Measurements from ENCODE around the gene REV3L. TPM values are rescaled to one million over a fixed set of nuclear protein-coding genes. Genes with fewer than 3 reads are reported as not detected.

The REV3L gene
- total and polyA plus RNA-seq, 7 experiments from 2014 or later, result 8.6 to 31.8 (median 19.9) TPM

DNA sequence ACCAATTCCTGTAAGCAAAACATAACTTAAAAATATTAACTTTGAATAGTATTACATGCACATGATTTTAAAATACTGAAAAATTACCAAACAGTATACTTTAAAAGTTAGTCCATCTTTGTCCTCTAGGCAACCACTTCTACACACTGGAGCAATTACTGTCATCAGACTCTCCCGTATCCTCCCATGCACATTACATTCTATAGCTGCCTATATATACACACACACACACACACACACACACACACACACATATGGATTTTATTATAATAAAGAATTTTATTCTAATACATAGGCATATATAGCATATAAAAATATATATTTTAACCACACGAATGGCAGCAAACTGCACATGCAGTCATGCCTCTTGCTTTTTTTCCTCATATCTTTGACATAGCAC, 8.2 kb downstream of the REV3L start:
- no peak overlapping the region for H3K27ac Mint-ChIP-seq

DNA sequence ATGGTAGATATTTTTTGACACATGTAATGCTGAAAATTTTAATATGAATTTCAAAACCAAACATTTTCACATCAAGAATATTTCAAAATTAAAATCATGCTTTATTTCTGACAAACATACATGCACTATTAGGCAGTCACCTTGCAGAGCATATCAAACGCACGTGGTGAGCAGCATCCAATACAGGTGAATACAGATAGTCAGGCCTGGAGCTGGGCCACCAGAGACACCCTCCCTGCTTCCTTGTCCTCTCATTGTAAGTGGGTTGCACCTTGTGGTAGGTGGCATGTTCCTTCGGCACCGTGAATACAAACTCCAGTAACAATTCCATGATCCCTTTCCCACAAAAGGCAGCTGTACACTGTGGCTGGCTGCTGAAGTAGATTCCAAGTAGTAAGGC, 8.9 kb downstream of the REV3L start:
- intact Hi-C loops (cut with micrococcal nuclease), result loop anchor here in 1 of 2 donors (5.0 kb wide), 1 partner anchor 57 kb away; no protein-coding TSS in a partner anchor
- DNase-seq, result no peak
- Histone ChIP-seq H3K27me3 (ENCODE audit: control insufficient read depth in 2 of 2, insufficient read depth in 2 of 2, low read length in 2 of 2) (no peaks in the 10 kb centered on the region), H3K9me3 (ENCODE audit: control insufficient read depth in 2 of 3, low read length in 3 of 3) (no peaks in the 10 kb centered on the region), H3K27ac (ENCODE audit: low read depth, low read length) (no peak overlapping the region), H3K4me3 (ENCODE audit: low read length) (no peak overlapping the region), H3K36me3 (ENCODE audit: control insufficient read depth in 2 of 3, insufficient read depth in 3 of 3, low read length in 3 of 3) (no peaks in the 10 kb centered on the region), H3K4me1 (ENCODE audit: control insufficient read depth in 2 of 2, insufficient read depth in 2 of 2, low read length in 2 of 2) (peaks cover 4 to 9% of the 10 kb centered on the region in 2 donors)
- Mint-ChIP-seq H3K36me3 (peaks cover 0 to 7% (median 0%) of the 10 kb centered on the region in 5 donors), H3K27me3 (no peaks in the 10 kb centered on the region), H3K4me3 (no peak overlapping the region), H3K4me1 (peaks cover 18 to 57% (median 48%) of the 10 kb centered on the region in 7 donors), H3K9me3 (no peaks in the 10 kb centered on the region), H3K27ac (no peak overlapping the region)
- no peak for ATAC-seq
- ChIA-PET CTCF (no interaction called here), POLR2A (no interaction called here)

More for the DNA sequence above, 8.2 kb downstream of the REV3L start:
- POLR2A ChIA-PET, result no interaction called here
- Mint-ChIP-seq H3K27me3 (no peaks in the 10 kb centered on the region), H3K36me3 (peaks cover 0 to 5% (median 0%) of the 10 kb centered on the region in 5 donors), H3K9me3 (no peaks in the 10 kb centered on the region), H3K4me3 (no peak overlapping the region), H3K4me1 (peaks cover 18 to 60% (median 48%) of the 10 kb centered on the region in 7 donors)
- Histone ChIP-seq H3K36me3 (ENCODE audit: control insufficient read depth in 2 of 3, insufficient read depth in 3 of 3, low read length in 3 of 3) (no peaks in the 10 kb centered on the region), H3K4me1 (ENCODE audit: control insufficient read depth in 2 of 2, insufficient read depth in 2 of 2, low read length in 2 of 2) (peaks cover 4 to 9% of the 10 kb centered on the region in 2 donors), H3K27me3 (ENCODE audit: control insufficient read depth in 2 of 2, insufficient read depth in 2 of 2, low read length in 2 of 2) (no peaks in the 10 kb centered on the region), H3K27ac (ENCODE audit: low read depth, low read length) (no peak overlapping the region), H3K4me3 (ENCODE audit: low read length) (no peak overlapping the region), H3K9me3 (ENCODE audit: control insufficient read depth in 2 of 3, low read length in 3 of 3) (no peaks in the 10 kb centered on the region)
- DNase-seq, result no peak
- ATAC-seq, result no peak
- CTCF ChIA-PET, result no interaction called here
- intact Hi-C loops (cut with micrococcal nuclease), result loop anchor here (5.0 kb wide), 3 partner anchors 57 to 82 kb away; no protein-coding TSS in a partner anchor

DNA sequence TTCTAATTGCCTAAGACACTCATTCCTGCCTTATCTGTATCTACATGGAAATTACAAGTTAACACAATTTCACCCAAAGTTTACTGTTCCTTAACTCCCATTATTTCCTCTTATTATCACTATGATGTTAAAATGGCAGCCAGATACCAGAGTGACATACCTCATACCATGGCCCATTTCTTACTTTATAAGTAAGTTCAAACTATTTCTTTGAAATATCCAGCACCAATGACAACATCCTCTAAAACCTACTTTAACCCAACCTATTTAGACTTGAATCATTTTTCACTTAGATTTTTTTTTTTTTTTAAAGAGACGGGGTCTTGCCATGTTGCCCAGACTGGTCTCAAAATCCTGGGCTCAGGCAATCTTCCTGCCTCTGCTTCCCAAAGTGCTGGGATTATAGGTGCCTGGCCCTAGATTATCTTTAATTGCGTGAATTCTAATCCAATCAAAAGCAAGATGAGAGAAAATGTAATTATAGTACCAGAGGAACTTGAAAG, 10.0 kb downstream of the REV3L start:
- intact Hi-C loops (cut with micrococcal nuclease), result loop anchor here in 1 of 2 donors (5.0 kb wide), 1 partner anchor 56 kb away; no protein-coding TSS in a partner anchor
- H3K27ac ChIP-seq (ENCODE audit: low read depth, low read length), result no peak overlapping the region
- ChIA-PET CTCF (no interaction called here), POLR2A (interaction anchor here (0.6 kb wide), 1 partner anchor 114 kb away, joined by 3 read pairs; no protein-coding TSS in a partner anchor)
- Mint-ChIP-seq H3K4me1 (peaks cover 15 to 55% (median 47%) of the 10 kb centered on the region in 7 donors), H3K36me3 (peaks cover 0 to 13% (median 0%) of the 10 kb centered on the region in 5 donors), H3K27ac (no peak overlapping the region), H3K9me3 (no peaks in the 10 kb centered on the region), H3K4me3 (peak overlapping the region in 1 of 10 donors; percentile 4), H3K27me3 (no peaks in the 10 kb centered on the region)
- H3K27me3 ChIP-seq (ENCODE audit: control insufficient read depth in 2 of 2, insufficient read depth in 2 of 2, low read length in 2 of 2), result no peaks in the 10 kb centered on the region
- H3K4me3 ChIP-seq (ENCODE audit: low read length), result no peak overlapping the region
- DNase-seq (no peak), ATAC-seq (no peak)
- H3K9me3 ChIP-seq (ENCODE audit: control insufficient read depth in 2 of 3, low read length in 3 of 3), result no peaks in the 10 kb centered on the region
- H3K36me3 ChIP-seq (ENCODE audit: control insufficient read depth in 2 of 3, insufficient read depth in 3 of 3, low read length in 3 of 3), result no peaks in the 10 kb centered on the region
- peaks cover 0 to 6% of the 10 kb centered on the region in 2 donors for H3K4me1 ChIP-seq (ENCODE audit: control insufficient read depth in 2 of 2, insufficient read depth in 2 of 2, low read length in 2 of 2)

DNA sequence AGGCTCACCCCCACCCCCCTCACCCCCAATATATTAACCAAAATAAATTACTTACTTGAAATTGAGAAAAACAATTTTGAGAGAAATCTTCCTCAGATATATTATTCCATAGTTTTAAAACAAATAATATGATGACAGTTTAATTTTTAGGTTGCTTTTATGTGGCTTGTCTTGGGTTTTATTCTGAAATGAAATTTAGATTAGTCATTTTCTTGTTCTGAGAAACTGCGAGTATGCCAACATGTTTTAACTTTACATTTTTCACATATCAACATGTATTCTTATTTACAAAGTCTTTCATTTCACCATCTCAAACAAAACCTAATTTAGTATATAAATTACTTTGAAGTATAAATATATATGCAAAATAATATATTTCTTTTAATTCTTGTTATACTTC, 11.1 kb downstream of the REV3L start:
- Mint-ChIP-seq H3K4me1 (peaks cover 10 to 51% (median 39%) of the 10 kb centered on the region in 7 donors), H3K4me3 (no peak overlapping the region), H3K36me3 (peaks cover 0 to 13% (median 4%) of the 10 kb centered on the region in 5 donors), H3K27ac (peak overlapping the region in 1 of 9 donors; percentile 34), H3K27me3 (no peaks in the 10 kb centered on the region), H3K9me3 (no peaks in the 10 kb centered on the region)
- H3K36me3 ChIP-seq (ENCODE audit: control insufficient read depth in 2 of 3, insufficient read depth in 3 of 3, low read length in 3 of 3), result no peaks in the 10 kb centered on the region
- ChIA-PET POLR2A (no interaction called here), CTCF (no interaction called here)
- DNase-seq (no peak), ATAC-seq (no peak)
- H3K27me3 ChIP-seq (ENCODE audit: control insufficient read depth in 2 of 2, insufficient read depth in 2 of 2, low read length in 2 of 2), result no peaks in the 10 kb centered on the region
- no peaks in the 10 kb centered on the region for H3K9me3 ChIP-seq (ENCODE audit: control insufficient read depth in 2 of 3, low read length in 3 of 3)
- no peak overlapping the region for H3K27ac ChIP-seq (ENCODE audit: low read depth, low read length)
- intact Hi-C loops (cut with micrococcal nuclease), result loop anchor here in 1 of 2 donors (5.0 kb wide), 1 partner anchor 55 kb away; no protein-coding TSS in a partner anchor
- H3K4me1 ChIP-seq (ENCODE audit: control insufficient read depth in 2 of 2, insufficient read depth in 2 of 2, low read length in 2 of 2), result peaks cover 0 to 6% of the 10 kb centered on the region in 2 donors
- no peak overlapping the region for H3K4me3 ChIP-seq (ENCODE audit: low read length)

DNA sequence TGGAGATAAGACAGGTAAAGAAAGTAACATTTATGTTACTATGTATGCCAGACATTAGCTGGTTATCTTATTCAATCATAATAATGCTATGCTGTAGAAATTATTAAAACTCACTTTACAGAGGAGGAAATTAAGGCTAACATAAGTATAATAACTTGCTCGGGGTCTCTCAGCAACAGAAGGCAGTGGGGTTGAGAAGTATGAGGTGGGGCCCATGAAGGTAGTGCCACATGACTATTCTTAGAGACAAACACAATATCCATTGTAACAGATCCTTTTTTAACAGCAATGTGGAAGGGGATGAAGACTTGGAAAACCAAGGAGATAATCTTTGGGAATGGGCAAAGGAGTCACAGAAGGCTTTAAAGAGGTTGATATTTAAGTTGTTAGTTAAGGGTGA, 11.5 kb downstream of the REV3L start:
- intact Hi-C loops (cut with micrococcal nuclease), result loop anchor here in 1 of 2 donors (5.0 kb wide), 1 partner anchor 54 kb away; no protein-coding TSS in a partner anchor
- H3K4me1 Mint-ChIP-seq, result peaks cover 10 to 51% (median 38%) of the 10 kb centered on the region in 7 donors
- no peak overlapping the region for H3K27ac Mint-ChIP-seq
- H3K4me3 Mint-ChIP-seq, result no peak overlapping the region
- ATAC-seq (no peak), DNase-seq (no peak)
- H3K27me3 Mint-ChIP-seq, result no peaks in the 10 kb centered on the region
- Histone ChIP-seq H3K27ac (ENCODE audit: low read depth, low read length) (no peak overlapping the region), H3K9me3 (ENCODE audit: control insufficient read depth in 2 of 3, low read length in 3 of 3) (no peaks in the 10 kb centered on the region), H3K4me3 (ENCODE audit: low read length) (no peak overlapping the region), H3K36me3 (ENCODE audit: control insufficient read depth in 2 of 3, insufficient read depth in 3 of 3, low read length in 3 of 3) (no peaks in the 10 kb centered on the region), H3K4me1 (ENCODE audit: control insufficient read depth in 2 of 2, insufficient read depth in 2 of 2, low read length in 2 of 2) (peaks cover 0 to 6% of the 10 kb centered on the region in 2 donors), H3K27me3 (ENCODE audit: control insufficient read depth in 2 of 2, insufficient read depth in 2 of 2, low read length in 2 of 2) (no peaks in the 10 kb centered on the region)
- ChIA-PET POLR2A (interaction anchor here (1.1 kb wide), 1 partner anchor 11 kb away, joined by 3 read pairs; the partner anchor contains the start of gene REV3L), CTCF (no interaction called here)
- H3K9me3 Mint-ChIP-seq, result no peaks in the 10 kb centered on the region
- peaks cover 0 to 13% (median 4%) of the 10 kb centered on the region in 5 donors for H3K36me3 Mint-ChIP-seq

DNA sequence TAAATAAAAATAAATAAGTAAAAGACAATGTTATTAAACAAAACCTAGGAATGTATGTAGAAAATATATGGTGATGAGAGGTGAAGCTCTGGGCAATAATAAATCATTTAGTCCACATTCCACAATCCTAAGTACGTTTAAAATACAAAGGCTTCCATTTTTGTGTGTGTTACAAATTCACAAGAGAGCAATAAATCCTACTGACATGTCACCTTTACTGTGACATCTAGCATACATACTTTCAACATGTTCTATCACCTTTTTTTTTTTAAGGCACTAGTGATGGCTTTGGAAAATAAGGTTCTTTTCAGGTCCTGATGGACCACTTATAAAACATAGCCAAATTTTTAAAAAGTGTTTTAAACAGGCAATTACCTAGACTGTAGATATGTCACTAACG, 12.0 kb downstream of the REV3L start:
- Mint-ChIP-seq H3K27me3 (no peaks in the 10 kb centered on the region), H3K27ac (no peak overlapping the region), H3K36me3 (peaks cover 0 to 13% (median 4%) of the 10 kb centered on the region in 5 donors), H3K9me3 (no peaks in the 10 kb centered on the region), H3K4me3 (no peak overlapping the region), H3K4me1 (peaks cover 10 to 51% (median 38%) of the 10 kb centered on the region in 7 donors)
- ChIA-PET POLR2A (interaction anchor here (1.1 kb wide), 1 partner anchor 12 kb away, joined by 3 read pairs; the partner anchor contains the start of gene REV3L), CTCF (no interaction called here)
- Histone ChIP-seq H3K9me3 (ENCODE audit: control insufficient read depth in 2 of 3, low read length in 3 of 3) (no peaks in the 10 kb centered on the region), H3K27me3 (ENCODE audit: control insufficient read depth in 2 of 2, insufficient read depth in 2 of 2, low read length in 2 of 2) (no peaks in the 10 kb centered on the region), H3K27ac (ENCODE audit: low read depth, low read length) (no peak overlapping the region), H3K4me1 (ENCODE audit: control insufficient read depth in 2 of 2, insufficient read depth in 2 of 2, low read length in 2 of 2) (peaks cover 0 to 6% of the 10 kb centered on the region in 2 donors), H3K4me3 (ENCODE audit: low read length) (no peak overlapping the region), H3K36me3 (ENCODE audit: control insufficient read depth in 2 of 3, insufficient read depth in 3 of 3, low read length in 3 of 3) (no peaks in the 10 kb centered on the region)
- intact Hi-C loops (cut with micrococcal nuclease), result loop anchor here in 1 of 2 donors (5.0 kb wide), 1 partner anchor 54 kb away; no protein-coding TSS in a partner anchor
- ATAC-seq, result no peak
- no peak for DNase-seq

DNA sequence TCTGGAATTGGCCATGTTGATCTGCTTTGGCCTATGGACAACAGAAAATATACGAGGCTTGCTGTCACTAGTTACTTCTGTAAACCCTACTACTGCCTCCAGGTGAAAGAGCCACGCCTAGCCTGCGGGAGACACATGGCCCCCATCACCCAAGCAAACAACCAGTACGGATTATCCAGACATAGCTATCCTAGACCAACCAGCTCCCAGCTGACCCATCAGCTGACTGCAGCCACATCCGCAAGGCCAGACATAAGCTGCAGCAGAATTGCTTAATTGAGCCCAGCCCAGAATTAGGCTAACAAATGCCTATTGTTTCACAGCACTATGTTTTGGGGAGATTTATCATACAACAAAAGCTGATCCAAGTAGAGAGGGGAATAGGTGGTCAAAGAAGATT, 13.5 kb downstream of the REV3L start:
- DNase-seq (no peak), ATAC-seq (no peak)
- Histone ChIP-seq H3K4me1 (ENCODE audit: control insufficient read depth in 2 of 2, insufficient read depth in 2 of 2, low read length in 2 of 2) (peaks cover 0 to 6% of the 10 kb centered on the region in 2 donors), H3K27me3 (ENCODE audit: control insufficient read depth in 2 of 2, insufficient read depth in 2 of 2, low read length in 2 of 2) (no peaks in the 10 kb centered on the region), H3K9me3 (ENCODE audit: control insufficient read depth in 2 of 3, low read length in 3 of 3) (no peaks in the 10 kb centered on the region), H3K36me3 (ENCODE audit: control insufficient read depth in 2 of 3, insufficient read depth in 3 of 3, low read length in 3 of 3) (no peaks in the 10 kb centered on the region), H3K27ac (ENCODE audit: low read depth, low read length) (no peak overlapping the region), H3K4me3 (ENCODE audit: low read length) (no peak overlapping the region)
- intact Hi-C loops (cut with micrococcal nuclease), result no loop called here
- Mint-ChIP-seq H3K9me3 (no peaks in the 10 kb centered on the region), H3K27ac (peak overlapping the region in 1 of 9 donors; percentile 64), H3K4me1 (peaks cover 5 to 39% (median 29%) of the 10 kb centered on the region in 7 donors), H3K4me3 (no peak overlapping the region), H3K27me3 (no peaks in the 10 kb centered on the region), H3K36me3 (peaks cover 0 to 13% (median 5%) of the 10 kb centered on the region in 5 donors)
- ChIA-PET CTCF (no interaction called here), POLR2A (no interaction called here)
